ENCODE results near the gene PREP.

DNA sequence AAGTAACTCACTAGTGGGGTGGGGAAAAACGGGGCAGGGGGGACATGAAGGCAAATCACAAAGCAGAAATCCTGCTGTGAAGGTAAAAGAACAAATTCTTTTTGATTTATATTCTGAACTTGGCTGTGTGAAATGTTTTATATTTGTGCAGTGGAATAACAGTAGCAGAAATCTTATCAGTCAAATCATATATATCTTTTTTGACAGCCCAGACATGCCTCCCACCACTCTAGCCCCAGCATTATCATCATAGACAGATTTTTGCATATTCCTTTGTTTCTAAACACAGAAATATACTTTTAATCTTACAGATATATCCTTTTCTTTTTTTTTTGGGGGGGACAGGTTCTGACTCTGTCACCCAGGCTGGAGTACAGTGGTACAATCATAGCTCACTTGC lies 97.4 kb downstream of the PREP start:
- TF ChIP-seq, protein P1, sequence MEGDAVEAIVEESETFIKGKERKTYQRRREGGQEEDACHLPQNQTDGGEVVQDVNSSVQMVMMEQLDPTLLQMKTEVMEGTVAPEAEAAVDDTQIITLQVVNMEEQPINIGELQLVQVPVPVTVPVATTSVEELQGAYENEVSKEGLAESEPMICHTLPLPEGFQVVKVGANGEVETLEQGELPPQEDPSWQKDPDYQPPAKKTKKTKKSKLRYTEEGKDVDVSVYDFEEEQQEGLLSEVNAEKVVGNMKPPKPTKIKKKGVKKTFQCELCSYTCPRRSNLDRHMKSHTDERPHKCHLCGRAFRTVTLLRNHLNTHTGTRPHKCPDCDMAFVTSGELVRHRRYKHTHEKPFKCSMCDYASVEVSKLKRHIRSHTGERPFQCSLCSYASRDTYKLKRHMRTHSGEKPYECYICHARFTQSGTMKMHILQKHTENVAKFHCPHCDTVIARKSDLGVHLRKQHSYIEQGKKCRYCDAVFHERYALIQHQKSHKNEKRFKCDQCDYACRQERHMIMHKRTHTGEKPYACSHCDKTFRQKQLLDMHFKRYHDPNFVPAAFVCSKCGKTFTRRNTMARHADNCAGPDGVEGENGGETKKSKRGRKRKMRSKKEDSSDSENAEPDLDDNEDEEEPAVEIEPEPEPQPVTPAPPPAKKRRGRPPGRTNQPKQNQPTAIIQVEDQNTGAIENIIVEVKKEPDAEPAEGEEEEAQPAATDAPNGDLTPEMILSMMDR (conservative IDR thresholded peaks at IDR 0.05) = no peak
- no peak for TF ChIP-seq EZH2 (IDR thresholded peaks at IDR 0.05; ENCODE audit: low read depth)

Data from PC-9 (cell line).